Measurements from ENCODE around the gene FBLN1. TPM values are rescaled to one million over a fixed set of nuclear protein-coding genes. Genes with fewer than 3 reads are reported as not detected.

Gene FBLN1
- total RNA-seq, 1 experiment from 2014 or later, result 158 TPM

GRCh38 chr22:45504373-45505341 lies 2.0 kb downstream of the FBLN1 start:
- no peaks in the 10 kb centered on the region for H4K20me1 ChIP-seq (ENCODE audit: insufficient read depth)
- TSS peak; percentile 11 for BruUV-seq (replicated peaks)
- H3K79me2 ChIP-seq (ENCODE audit: low read depth), result peaks cover 79% of the 10 kb centered on the region
- no peaks in the 10 kb centered on the region for H3K9me3 ChIP-seq (ENCODE audit: insufficient read depth, low read depth)
- peak in 1 of 2 experiments; percentile 35 for DNase-seq
- POLR2A ChIA-PET (ENCODE audit: unreplicated experiment), result no interaction called here
- H3K4me2 ChIP-seq, result peak overlapping the region; percentile 88
- peak overlapping the region; percentile 61; the same call in 1 of the 2 replicates for H2AFZ ChIP-seq
- TF ChIP-seq EZH2 (IDR thresholded peaks at IDR 0.05; ENCODE audit: low read depth) (no peak), CTCF (conservative IDR thresholded peaks at IDR 0.05) (no peak)
- CTCF ChIA-PET, result interaction anchor here (0.7 to 1.6 kb wide), 3 partner anchors 12 to 225 kb away, joined by 3 to 14 read pairs (median 5); no protein-coding TSS in a partner anchor
- H3K4me3 ChIP-seq, result peak overlapping the region; percentile 64
- intact Hi-C loops (cut with micrococcal nuclease; ENCODE audit: unreplicated experiment), result loop anchor here (1.0 kb wide), 1 partner anchor 13 kb away; no protein-coding TSS in a partner anchor
- H3K4me1 ChIP-seq (replicated peaks; ENCODE audit: insufficient read depth), result peaks cover 52% of the 10 kb centered on the region
- no peaks in the 10 kb centered on the region for H3K27me3 ChIP-seq (ENCODE audit: insufficient read depth, low read depth)
- no peaks in the 10 kb centered on the region for H3K9me2 ChIP-seq (ENCODE audit: insufficient read depth)
- H3K27ac ChIP-seq, result 0 out of 2 replicates have a peak overlapping the region, but pooled peaks have one; percentile 6
- peaks cover 12% of the 10 kb centered on the region; the same call in 1 of the 2 replicates for H3K36me3 ChIP-seq (ENCODE audit: low read depth)
- peaks cover 39% of the 10 kb centered on the region; the same call in 1 of the 2 replicates for H3F3A ChIP-seq (ENCODE audit: insufficient read depth, low read depth)

- Histone ChIP-seq H3F3A (ENCODE audit: insufficient read depth, low read depth) (peaks cover 42% of the 10 kb centered on the region; the same call in 1 of the 2 replicates), H3K4me1 (replicated peaks; ENCODE audit: insufficient read depth) (peaks cover 42% of the 10 kb centered on the region), H3K9me3 (ENCODE audit: insufficient read depth, low read depth) (no peaks in the 10 kb centered on the region), H3K27me3 (ENCODE audit: insufficient read depth, low read depth) (no peaks in the 10 kb centered on the region), H3K79me2 (ENCODE audit: low read depth) (peaks cover 94% of the 10 kb centered on the region), H4K20me1 (ENCODE audit: insufficient read depth) (no peaks in the 10 kb centered on the region), H3K4me3 (no peak overlapping the region), H3K4me2 (peak overlapping the region; percentile 16), H3K36me3 (ENCODE audit: low read depth) (peaks cover 12% of the 10 kb centered on the region; the same call in 1 of the 2 replicates), H3K9me2 (ENCODE audit: insufficient read depth) (no peaks in the 10 kb centered on the region), H3K27ac (no peak overlapping the region), H2AFZ (no peak overlapping the region)
- ChIA-PET CTCF (no interaction called here), POLR2A (ENCODE audit: unreplicated experiment) (no interaction called here)
- no peak for DNase-seq
- intact Hi-C loops (cut with micrococcal nuclease; ENCODE audit: unreplicated experiment), result no loop called here
- TF ChIP-seq CTCF (conservative IDR thresholded peaks at IDR 0.05) (no peak), EZH2 (IDR thresholded peaks at IDR 0.05; ENCODE audit: low read depth) (no peak)
- BruUV-seq (replicated peaks), result no TSS peak
Measured at GRCh38 chr22:45505991-45506747, 3.5 kb downstream of the FBLN1 start.

- Histone ChIP-seq H3K4me2 (peak overlapping the region; percentile 16), H3K9me3 (ENCODE audit: insufficient read depth, low read depth) (no peaks in the 10 kb centered on the region)
Measured at GRCh38 chr22:45506816-45507360, 4.2 kb downstream of the FBLN1 start.

More at GRCh38 chr22:45506816-45507360, 4.2 kb downstream of the FBLN1 start:
- BruUV-seq (replicated peaks), result no TSS peak
- Histone ChIP-seq H3K79me2 (ENCODE audit: low read depth) (peaks cover 96% of the 10 kb centered on the region), H3K36me3 (ENCODE audit: low read depth) (peaks cover 12% of the 10 kb centered on the region; the same call in 1 of the 2 replicates), H3K27ac (no peak overlapping the region), H3K27me3 (ENCODE audit: insufficient read depth, low read depth) (no peaks in the 10 kb centered on the region), H3F3A (ENCODE audit: insufficient read depth, low read depth) (peaks cover 41% of the 10 kb centered on the region; the same call in 1 of the 2 replicates), H2AFZ (no peak overlapping the region), H3K4me1 (replicated peaks; ENCODE audit: insufficient read depth) (peaks cover 42% of the 10 kb centered on the region), H3K4me3 (no peak overlapping the region), H4K20me1 (ENCODE audit: insufficient read depth) (no peaks in the 10 kb centered on the region), H3K9me2 (ENCODE audit: insufficient read depth) (no peaks in the 10 kb centered on the region)
- no peak for TF ChIP-seq CTCF (conservative IDR thresholded peaks at IDR 0.05)
- no peak for TF ChIP-seq EZH2 (IDR thresholded peaks at IDR 0.05; ENCODE audit: low read depth)
- no peak for DNase-seq
- CTCF ChIA-PET, result no interaction called here
- intact Hi-C loops (cut with micrococcal nuclease; ENCODE audit: unreplicated experiment), result no loop called here
- POLR2A ChIA-PET (ENCODE audit: unreplicated experiment), result no interaction called here

Data from PC-9 (cell line).